ENCODE results near the gene BCL11B. TPM values are rescaled to one million over a fixed set of nuclear protein-coding genes. Genes with fewer than 3 reads are reported as not detected.

The BCL11B gene
- total and polyA plus RNA-seq, 2 experiments from 2014 or later: 0.04 to 2.8 TPM

GRCh38 chr14:99267837-99268781, 3.9 kb downstream of the BCL11B start:
- Histone ChIP-seq H3K36me3 (no peaks in the 10 kb centered on the region), H3K27me3 (peaks cover 53% of the 10 kb centered on the region)

GRCh38 chr14:99267381-99267780, 4.6 kb downstream of the BCL11B start:
- Histone ChIP-seq H3K36me3 (no peaks in the 10 kb centered on the region), H3K27me3 (peaks cover 46% of the 10 kb centered on the region), H3K4me3 (no peak overlapping the region)

More at GRCh38 chr14:99267837-99268781, 3.9 kb downstream of the BCL11B start:
- Histone ChIP-seq H3K4me1 (ENCODE audit: low read depth) (peaks cover 9% of the 10 kb centered on the region), H3K27ac (no peak overlapping the region), H3K9me3 (ENCODE audit: low read depth) (no peaks in the 10 kb centered on the region), H3K4me3 (no peak overlapping the region)
- no peak for TF ChIP-seq CTCF (IDR thresholded peaks at IDR 0.05; ENCODE audit: low read depth, low read length)
- DNase-seq (ENCODE audit: low read depth in 1 of 2, low spot score in 1 of 2): no peak

GRCh38 chr14:99266181-99267178, 5.5 kb downstream of the BCL11B start:
- no peaks in the 10 kb centered on the region for H3K9me3 ChIP-seq (ENCODE audit: low read depth)
- peaks cover 2% of the 10 kb centered on the region for H3K4me1 ChIP-seq (ENCODE audit: low read depth)
- H3K27ac ChIP-seq: no peak overlapping the region
- no peaks in the 10 kb centered on the region for H3K36me3 ChIP-seq
- DNase-seq (ENCODE audit: low read depth in 1 of 2, low spot score in 1 of 2): peak; percentile 80 to 86
- no peak overlapping the region for H3K4me3 ChIP-seq
- H3K27me3 ChIP-seq: peaks cover 39% of the 10 kb centered on the region
- peak; percentile 99 for TF ChIP-seq CTCF (IDR thresholded peaks at IDR 0.05; ENCODE audit: low read depth, low read length)

More at GRCh38 chr14:99267381-99267780, 4.6 kb downstream of the BCL11B start:
- Histone ChIP-seq H3K4me1 (ENCODE audit: low read depth) (peaks cover 5% of the 10 kb centered on the region), H3K27ac (no peak overlapping the region), H3K9me3 (ENCODE audit: low read depth) (no peaks in the 10 kb centered on the region)
- TF ChIP-seq CTCF (IDR thresholded peaks at IDR 0.05; ENCODE audit: low read depth, low read length): no peak
- no peak for DNase-seq (ENCODE audit: low read depth in 1 of 2, low spot score in 1 of 2)

- DNase-seq (ENCODE audit: low read depth in 1 of 2, low spot score in 1 of 2): no peak
- H3K4me1 ChIP-seq (ENCODE audit: low read depth): no peaks in the 10 kb centered on the region
- H3K36me3 ChIP-seq: no peaks in the 10 kb centered on the region
- no peaks in the 10 kb centered on the region for H3K9me3 ChIP-seq (ENCODE audit: low read depth)
- no peak overlapping the region for H3K27ac ChIP-seq
- no peak for TF ChIP-seq CTCF (IDR thresholded peaks at IDR 0.05; ENCODE audit: low read depth, low read length)
- peaks cover 31% of the 10 kb centered on the region for H3K27me3 ChIP-seq
- H3K4me3 ChIP-seq: no peak overlapping the region
These were observed 6.4 kb downstream of the BCL11B start for GRCh38 chr14:99265571-99265970.

- Histone ChIP-seq H3K36me3 (no peaks in the 10 kb centered on the region), H3K27me3 (peaks cover 24% of the 10 kb centered on the region), H3K4me1 (ENCODE audit: low read depth) (no peaks in the 10 kb centered on the region), H3K4me3 (no peak overlapping the region), H3K27ac (no peak overlapping the region), H3K9me3 (ENCODE audit: low read depth) (no peaks in the 10 kb centered on the region)
- no peak for DNase-seq (ENCODE audit: low read depth in 1 of 2, low spot score in 1 of 2)
- TF ChIP-seq CTCF (IDR thresholded peaks at IDR 0.05; ENCODE audit: low read depth, low read length): no peak
These were observed 7.1 kb downstream of the BCL11B start for GRCh38 chr14:99264691-99265450.
